ENCODE data around the gene HAO1.

The HAO1 gene

DNA sequence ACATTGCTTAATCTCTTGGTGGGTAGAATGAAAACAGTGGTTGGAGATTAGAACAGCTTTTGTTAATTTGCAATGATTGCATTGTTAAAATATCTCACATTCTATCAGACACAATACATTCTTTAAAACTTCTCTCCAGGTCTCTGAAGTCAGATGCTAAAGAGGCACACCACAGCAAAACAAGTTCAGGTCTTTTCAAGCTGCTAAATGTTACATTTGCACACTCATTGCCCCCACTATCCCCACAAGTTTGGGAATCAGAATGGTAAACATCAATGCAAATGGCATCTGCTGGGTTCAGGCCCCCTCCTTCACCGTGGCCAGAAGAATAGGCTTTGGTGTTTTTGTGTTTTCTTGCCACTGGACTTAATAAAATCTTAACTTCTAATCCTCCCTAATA lies 10.1 kb upstream of the HAO1 start:
- TF ChIP-seq, protein P1, sequence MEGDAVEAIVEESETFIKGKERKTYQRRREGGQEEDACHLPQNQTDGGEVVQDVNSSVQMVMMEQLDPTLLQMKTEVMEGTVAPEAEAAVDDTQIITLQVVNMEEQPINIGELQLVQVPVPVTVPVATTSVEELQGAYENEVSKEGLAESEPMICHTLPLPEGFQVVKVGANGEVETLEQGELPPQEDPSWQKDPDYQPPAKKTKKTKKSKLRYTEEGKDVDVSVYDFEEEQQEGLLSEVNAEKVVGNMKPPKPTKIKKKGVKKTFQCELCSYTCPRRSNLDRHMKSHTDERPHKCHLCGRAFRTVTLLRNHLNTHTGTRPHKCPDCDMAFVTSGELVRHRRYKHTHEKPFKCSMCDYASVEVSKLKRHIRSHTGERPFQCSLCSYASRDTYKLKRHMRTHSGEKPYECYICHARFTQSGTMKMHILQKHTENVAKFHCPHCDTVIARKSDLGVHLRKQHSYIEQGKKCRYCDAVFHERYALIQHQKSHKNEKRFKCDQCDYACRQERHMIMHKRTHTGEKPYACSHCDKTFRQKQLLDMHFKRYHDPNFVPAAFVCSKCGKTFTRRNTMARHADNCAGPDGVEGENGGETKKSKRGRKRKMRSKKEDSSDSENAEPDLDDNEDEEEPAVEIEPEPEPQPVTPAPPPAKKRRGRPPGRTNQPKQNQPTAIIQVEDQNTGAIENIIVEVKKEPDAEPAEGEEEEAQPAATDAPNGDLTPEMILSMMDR (IDR thresholded peaks at IDR 0.05), result no peak
- Histone ChIP-seq H3K27ac (no peak overlapping the region), H3K4me3 (no peak overlapping the region)
- DNase-seq (ENCODE audit: low spot score), result no peak

DNA sequence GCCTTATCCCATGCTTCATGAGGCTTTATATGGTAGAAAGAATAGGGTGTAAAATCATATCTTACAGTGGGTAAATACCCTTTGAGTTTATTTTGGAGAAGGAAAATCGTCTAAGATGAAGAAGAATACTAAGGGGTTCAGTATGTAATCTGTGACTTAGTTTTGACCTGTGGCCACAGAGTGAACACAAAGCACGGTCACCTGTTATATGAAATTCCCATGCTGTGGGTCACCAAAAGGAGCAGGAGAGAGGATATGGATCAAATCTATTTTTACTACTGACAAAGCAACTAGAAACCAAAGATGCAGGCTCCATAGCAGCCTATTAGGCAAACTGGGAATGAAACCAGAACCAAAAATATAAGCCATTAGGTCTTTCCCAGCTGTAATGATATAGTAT lies 3.6 kb upstream of the HAO1 start:
- TF ChIP-seq, protein P1 (IDR thresholded peaks at IDR 0.05), result no peak
- no peak for DNase-seq (ENCODE audit: low spot score)
- no peak overlapping the region for H3K27ac ChIP-seq
- no peak overlapping the region for H3K4me3 ChIP-seq

DNA sequence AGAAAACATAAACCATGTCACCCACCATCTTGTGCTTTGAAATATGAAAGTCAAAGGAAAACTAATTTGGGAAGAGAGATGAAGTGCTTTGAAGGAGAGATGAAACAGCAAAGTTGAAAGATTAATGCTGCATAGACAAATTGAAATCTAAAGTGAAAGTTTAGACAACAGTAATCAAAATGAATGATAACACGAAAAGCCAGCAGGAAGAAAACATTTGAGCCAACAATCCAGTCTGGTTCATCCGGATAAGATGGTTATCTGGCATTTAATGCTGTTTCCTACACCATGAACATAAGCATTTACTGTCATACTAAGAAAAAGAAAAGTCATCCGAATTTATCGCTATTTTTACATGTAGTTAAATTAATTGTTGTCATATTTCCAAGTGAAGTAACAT lies 595 bp downstream of the HAO1 start:
- H3K4me3 ChIP-seq, result no peak overlapping the region
- TF ChIP-seq, protein P1 (IDR thresholded peaks at IDR 0.05), result no peak
- no peak for DNase-seq (ENCODE audit: low spot score)
- H3K27ac ChIP-seq, result no peak overlapping the region

DNA sequence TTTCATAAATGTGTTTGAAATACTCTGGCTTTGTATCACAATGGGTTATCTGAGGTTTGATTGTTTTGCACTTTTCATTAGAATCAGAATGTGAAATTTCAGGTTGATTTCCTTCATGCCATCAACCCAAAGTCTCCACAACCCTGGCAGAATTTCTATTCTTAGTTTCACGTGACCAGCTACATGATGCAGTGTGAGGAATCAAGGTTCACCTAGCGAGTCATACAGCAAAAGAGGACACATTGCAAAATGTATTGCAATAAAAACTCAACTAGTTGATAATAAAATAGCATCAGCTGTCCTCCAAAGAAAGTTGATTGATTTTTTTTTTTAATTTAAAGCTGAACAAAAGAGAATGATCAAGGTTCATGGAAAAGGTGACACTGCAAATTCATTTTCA lies 2.2 kb downstream of the HAO1 start:
- Histone ChIP-seq H3K4me3 (no peak overlapping the region), H3K27ac (no peak overlapping the region)
- DNase-seq (ENCODE audit: low spot score), result no peak
- TF ChIP-seq, protein P1 (IDR thresholded peaks at IDR 0.05), result no peak

DNA sequence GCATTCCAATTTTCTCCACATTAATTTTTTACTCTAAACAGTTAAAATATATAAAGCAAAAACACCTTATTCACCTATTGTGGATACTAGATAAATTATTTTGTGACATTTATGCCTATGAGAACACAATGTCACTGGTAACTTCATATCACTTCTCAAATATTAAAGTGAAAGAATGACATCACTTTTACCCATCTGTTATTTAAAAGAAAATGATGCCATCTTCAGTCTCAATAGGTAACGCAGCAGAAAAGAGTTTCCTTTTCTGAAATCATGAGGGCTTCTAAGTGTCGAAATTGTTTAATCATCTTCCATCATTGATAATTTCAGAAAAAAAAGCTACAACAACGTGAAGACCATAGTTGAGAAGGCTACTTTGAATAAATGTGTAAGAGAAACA lies 2.9 kb downstream of the HAO1 start:
- DNase-seq (ENCODE audit: low spot score), result no peak
- TF ChIP-seq, protein P1 (IDR thresholded peaks at IDR 0.05), result no peak
- Histone ChIP-seq H3K4me3 (no peak overlapping the region), H3K27ac (no peak overlapping the region)

DNA sequence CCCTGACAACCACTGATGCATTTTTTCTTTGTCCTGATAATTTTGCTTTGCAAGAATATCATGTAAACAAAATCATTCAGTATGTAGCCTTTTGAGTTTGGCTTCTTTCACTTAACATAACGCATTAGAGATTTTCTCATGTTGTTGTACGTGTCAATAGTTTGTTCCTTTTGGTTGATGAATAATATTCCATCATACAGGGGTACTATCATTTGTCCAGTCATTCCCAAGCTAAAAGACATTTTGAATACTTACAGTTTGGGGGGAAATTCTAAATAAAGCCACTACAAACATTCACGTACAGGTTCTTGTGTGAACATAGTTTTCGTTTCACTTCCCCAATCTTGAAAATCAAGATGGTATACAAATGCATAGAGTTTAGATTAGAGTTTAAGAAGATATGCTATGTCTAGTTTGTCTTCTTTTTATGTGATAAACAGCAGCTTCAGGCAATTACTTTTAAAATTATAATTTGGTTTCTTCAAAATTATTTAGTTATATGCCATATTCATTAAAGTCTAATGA lies 5.2 kb downstream of the HAO1 start:
- H3K27ac ChIP-seq, result no peak overlapping the region
- H3K4me3 ChIP-seq, result no peak overlapping the region
- TF ChIP-seq, protein P1 (IDR thresholded peaks at IDR 0.05), result no peak
- DNase-seq (ENCODE audit: low spot score), result no peak

DNA sequence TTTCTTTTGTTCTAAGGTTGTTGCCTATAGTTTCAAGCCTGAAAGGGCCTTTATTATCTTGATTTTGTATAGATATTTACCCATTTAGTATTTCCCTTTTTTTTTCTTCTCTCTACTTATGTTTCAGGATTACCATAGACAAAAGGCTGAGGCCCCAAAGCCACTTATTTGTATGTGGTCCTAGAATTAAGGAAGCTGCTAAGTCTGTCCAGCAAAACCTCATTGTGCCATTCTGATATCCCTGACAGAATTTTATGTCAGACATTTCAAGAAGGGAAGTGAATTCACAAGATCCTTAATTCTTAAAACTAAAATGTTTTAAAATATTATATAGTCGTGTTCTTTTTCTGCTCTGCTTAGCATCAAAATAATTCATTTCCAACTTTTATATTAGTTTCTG lies 6.9 kb downstream of the HAO1 start:
- Histone ChIP-seq H3K4me3 (no peak overlapping the region), H3K27ac (no peak overlapping the region)
- TF ChIP-seq, protein P1 (IDR thresholded peaks at IDR 0.05), result no peak
- DNase-seq (ENCODE audit: low spot score), result no peak
